ENCODE data around the gene CELA1. TPM values are rescaled to one million over a fixed set of nuclear protein-coding genes. Genes with fewer than 3 reads are reported as not detected.

Gene CELA1
- total and polyA plus RNA-seq, 2 of the 13 experiments (the other 11 are each of a cell fraction or from before 2014, with no cell fraction given), result not detected

DNA sequence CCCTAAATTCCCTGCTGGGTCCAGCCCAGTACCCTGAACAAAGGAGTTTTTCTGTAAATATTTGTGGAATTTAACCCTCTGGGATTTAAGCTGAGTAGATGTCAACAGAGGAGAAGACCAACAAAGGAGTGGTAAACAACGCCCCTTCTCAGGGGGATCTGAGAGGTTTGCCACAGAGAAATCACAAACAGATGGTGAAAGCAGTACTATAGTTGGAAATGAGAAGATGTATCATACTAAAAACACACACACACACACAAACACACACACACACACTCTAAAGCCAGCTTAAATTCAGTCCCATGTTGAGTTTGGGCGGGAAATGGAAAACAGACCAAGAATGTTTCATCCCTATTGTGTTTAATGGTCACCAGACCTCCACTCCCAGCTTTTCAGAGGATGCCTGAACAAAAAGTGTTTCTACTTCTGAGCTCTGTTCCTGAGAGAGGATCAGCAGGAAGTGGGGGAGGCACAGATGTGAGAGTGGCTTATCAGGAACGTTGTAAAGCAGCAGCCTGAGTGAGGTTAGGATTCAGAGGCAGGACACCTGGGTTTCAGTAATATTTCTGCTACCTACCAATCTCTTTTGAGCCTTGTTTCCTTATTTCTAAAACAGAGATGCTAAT lies 25.7 kb downstream of the CELA1 start:
- H3K79me2 ChIP-seq (ENCODE audit: insufficient read depth, low read length), result no peaks in the 10 kb centered on the region
- ChIA-PET CTCF (ENCODE audit: low intra/inter-chr PET ratio, low total read pairs) (no interaction called here), POLR2A (no interaction called here)
- ATAC-seq, result no peak
- no peaks in the 10 kb centered on the region for H3K4me1 ChIP-seq (ENCODE audit: insufficient read depth, low read length)
- no TSS peak for BruUV-seq (replicated peaks)
- WGBS (ENCODE audit: low lambda C conversion rate), result 29% methylated on average over 3 of the region's 3 CpGs
- no peaks in the 10 kb centered on the region for H4K20me1 ChIP-seq (ENCODE audit: insufficient read depth, low read length)
- H2AFZ ChIP-seq (ENCODE audit: low read length), result no peak overlapping the region
- H3K9ac ChIP-seq (ENCODE audit: insufficient read depth, low read depth, low read length), result no peak overlapping the region
- H3K9me3 ChIP-seq (ENCODE audit: low read length), result no peaks in the 10 kb centered on the region
- H3K36me3 ChIP-seq (replicated peaks in 1 of 2; ENCODE audit: control insufficient read depth in 1 of 2, insufficient read depth in 2 of 2, low read length in 2 of 2), result no peaks in the 10 kb centered on the region
- no peak for FAIRE-seq
- no peak overlapping the region for H3K4me3 ChIP-seq (replicated peaks in 1 of 3; ENCODE audit: insufficient read depth in 1 of 3, low read depth in 2 of 3, low read length in 3 of 3)
- no peak for DNase-seq (ENCODE audit: low spot score)
- no peak overlapping the region for H3K4me2 ChIP-seq (ENCODE audit: low read depth, low read length)
- in situ Hi-C loops (cut with HindIII; ENCODE audit: extremely low pct_ligation_motif_present, low pct_unique_long_range_greater_than_20kb) (no loop called here), intact Hi-C loops (cut with micrococcal nuclease; ENCODE audit: unreplicated experiment) (no loop called here)
- no peak overlapping the region for H3K27ac ChIP-seq (ENCODE audit: extremely low read length, insufficient read depth, low read length)
- 0 out of 5 replicates have a peak, but pooled peaks cover 0 to 5% of the 10 kb centered on the region in 2 experiments for H3K27me3 ChIP-seq (ENCODE audit: control insufficient read depth in 1 of 2, insufficient read depth in 2 of 2, low read length in 2 of 2)
- TF ChIP-seq, protein P1, sequence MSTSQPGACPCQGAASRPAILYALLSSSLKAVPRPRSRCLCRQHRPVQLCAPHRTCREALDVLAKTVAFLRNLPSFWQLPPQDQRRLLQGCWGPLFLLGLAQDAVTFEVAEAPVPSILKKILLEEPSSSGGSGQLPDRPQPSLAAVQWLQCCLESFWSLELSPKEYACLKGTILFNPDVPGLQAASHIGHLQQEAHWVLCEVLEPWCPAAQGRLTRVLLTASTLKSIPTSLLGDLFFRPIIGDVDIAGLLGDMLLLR (CRISPR knock-in tag; IDR thresholded peaks at IDR 0.05), result no peak
- no peak for TF ChIP-seq CBX2 (IDR thresholded peaks at IDR 0.05; ENCODE audit: low read depth, low read length)
- TF ChIP-seq CBX2 (CRISPR knock-in tag; IDR thresholded peaks at IDR 0.05; ENCODE audit: low read depth), result no peak
- TF ChIP-seq ZNF367 (CRISPR knock-in tag; IDR thresholded peaks at IDR 0.05; ENCODE audit: borderline replicate concordance), result no peak
- TF ChIP-seq PATZ1 (CRISPR knock-in tag; IDR thresholded peaks at IDR 0.05), result no peak
- no peak for TF ChIP-seq ZNF12 (CRISPR knock-in tag; IDR thresholded peaks at IDR 0.05)
- TF ChIP-seq DR1 (CRISPR knock-in tag; IDR thresholded peaks at IDR 0.05), result no peak
- TF ChIP-seq IKZF1 (IDR thresholded peaks at IDR 0.05), result no peak
- no peak for TF ChIP-seq ZNF749 (CRISPR knock-in tag; IDR thresholded peaks at IDR 0.05; ENCODE audit: borderline replicate concordance)
- no peak for TF ChIP-seq ZNF468 (CRISPR knock-in tag; IDR thresholded peaks at IDR 0.05)
- TF ChIP-seq, protein P2, sequence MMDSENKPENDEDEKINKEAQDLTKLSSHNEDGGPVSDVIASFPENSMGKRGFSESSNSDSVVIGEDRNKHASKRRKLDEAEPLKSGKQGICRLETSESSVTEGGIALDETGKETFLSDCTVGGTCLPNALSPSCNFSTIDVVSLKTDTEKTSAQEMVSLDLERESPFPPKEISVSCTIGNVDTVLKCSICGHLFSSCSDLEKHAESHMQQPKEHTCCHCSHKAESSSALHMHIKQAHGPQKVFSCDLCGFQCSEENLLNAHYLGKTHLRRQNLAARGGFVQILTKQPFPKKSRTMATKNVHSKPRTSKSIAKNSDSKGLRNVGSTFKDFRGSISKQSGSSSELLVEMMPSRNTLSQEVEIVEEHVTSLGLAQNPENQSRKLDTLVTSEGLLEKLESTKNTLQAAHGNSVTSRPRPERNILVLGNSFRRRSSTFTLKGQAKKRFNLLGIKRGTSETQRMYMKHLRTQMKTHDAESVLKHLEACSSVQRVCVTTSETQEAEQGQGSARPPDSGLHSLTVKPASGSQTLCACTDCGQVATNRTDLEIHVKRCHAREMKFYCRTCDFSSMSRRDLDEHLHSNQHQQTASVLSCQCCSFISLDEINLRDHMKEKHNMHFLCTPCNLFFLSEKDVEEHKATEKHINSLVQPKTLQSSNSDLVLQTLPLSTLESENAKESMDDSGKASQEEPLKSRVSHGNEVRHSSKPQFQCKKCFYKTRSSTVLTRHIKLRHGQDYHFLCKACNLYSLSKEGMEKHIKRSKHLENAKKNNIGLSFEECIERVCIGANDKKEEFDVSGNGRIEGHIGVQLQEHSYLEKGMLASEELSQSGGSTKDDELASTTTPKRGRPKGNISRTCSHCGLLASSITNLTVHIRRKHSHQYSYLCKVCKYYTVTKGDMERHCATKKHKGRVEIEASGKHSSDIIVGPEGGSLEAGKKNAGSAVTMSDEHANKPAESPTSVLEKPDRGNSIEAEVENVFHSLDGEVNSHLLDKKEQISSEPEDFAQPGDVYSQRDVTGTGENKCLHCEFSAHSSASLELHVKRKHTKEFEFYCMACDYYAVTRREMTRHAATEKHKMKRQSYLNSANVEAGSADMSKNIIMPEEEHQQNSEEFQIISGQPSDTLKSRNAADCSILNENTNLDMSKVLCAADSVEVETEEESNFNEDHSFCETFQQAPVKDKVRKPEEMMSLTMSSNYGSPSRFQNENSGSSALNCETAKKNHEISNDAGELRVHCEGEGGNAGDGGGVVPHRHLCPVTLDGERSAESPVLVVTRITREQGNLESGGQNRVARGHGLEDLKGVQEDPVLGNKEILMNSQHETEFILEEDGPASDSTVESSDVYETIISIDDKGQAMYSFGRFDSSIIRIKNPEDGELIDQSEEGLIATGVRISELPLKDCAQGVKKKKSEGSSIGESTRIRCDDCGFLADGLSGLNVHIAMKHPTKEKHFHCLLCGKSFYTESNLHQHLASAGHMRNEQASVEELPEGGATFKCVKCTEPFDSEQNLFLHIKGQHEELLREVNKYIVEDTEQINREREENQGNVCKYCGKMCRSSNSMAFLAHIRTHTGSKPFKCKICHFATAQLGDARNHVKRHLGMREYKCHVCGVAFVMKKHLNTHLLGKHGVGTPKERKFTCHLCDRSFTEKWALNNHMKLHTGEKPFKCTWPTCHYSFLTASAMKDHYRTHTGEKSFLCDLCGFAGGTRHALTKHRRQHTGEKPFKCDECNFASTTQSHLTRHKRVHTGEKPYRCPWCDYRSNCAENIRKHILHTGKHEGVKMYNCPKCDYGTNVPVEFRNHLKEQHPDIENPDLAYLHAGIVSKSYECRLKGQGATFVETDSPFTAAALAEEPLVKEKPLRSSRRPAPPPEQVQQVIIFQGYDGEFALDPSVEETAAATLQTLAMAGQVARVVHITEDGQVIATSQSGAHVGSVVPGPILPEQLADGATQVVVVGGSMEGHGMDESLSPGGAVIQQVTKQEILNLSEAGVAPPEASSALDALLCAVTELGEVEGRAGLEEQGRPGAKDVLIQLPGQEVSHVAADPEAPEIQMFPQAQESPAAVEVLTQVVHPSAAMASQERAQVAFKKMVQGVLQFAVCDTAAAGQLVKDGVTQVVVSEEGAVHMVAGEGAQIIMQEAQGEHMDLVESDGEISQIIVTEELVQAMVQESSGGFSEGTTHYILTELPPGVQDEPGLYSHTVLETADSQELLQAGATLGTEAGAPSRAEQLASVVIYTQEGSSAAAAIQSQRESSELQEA (CRISPR knock-in tag; IDR thresholded peaks at IDR 0.05; ENCODE audit: not compliant biosample characterization), result no peak
- TF ChIP-seq DNMT3B (CRISPR knock-in tag; conservative IDR thresholded peaks at IDR 0.05), result no peak
- no peak for TF ChIP-seq MAX (IDR thresholded peaks at IDR 0.05)

Measured in HepG2 (cell line).